ENCODE results near the gene SNX20. TPM values are rescaled to one million over a fixed set of nuclear protein-coding genes. Genes with fewer than 3 reads are reported as not detected.

The SNX20 gene
- total and polyA plus RNA-seq, 2 of the 13 experiments (the other 11 are each of a cell fraction or from before 2014, with no cell fraction given), result not detected

GRCh38 chr16:50668368-50669008 lies 12.6 kb downstream of the SNX20 start (continued):
- peak; percentile 68; the same call in 1 of the 2 replicates for TF ChIP-seq ZBTB34 (CRISPR knock-in tag; IDR thresholded peaks at IDR 0.05)
- TF ChIP-seq SMAD1 (CRISPR knock-in tag; IDR thresholded peaks at IDR 0.05; ENCODE audit: borderline replicate concordance, low read depth), result 0 out of 2 replicates have a peak, but pooled peaks have one; percentile 23
- peak; percentile 49; the same call in 1 of the 2 replicates for TF ChIP-seq ZNF598 (CRISPR knock-in tag; IDR thresholded peaks at IDR 0.05; ENCODE audit: borderline replicate concordance)
- peak; percentile 59 for TF ChIP-seq ZFP91 (CRISPR knock-in tag; IDR thresholded peaks at IDR 0.05; ENCODE audit: borderline replicate concordance)
- no peak for TF ChIP-seq LCORL (IDR thresholded peaks at IDR 0.05)
- peak; percentile 89 for TF ChIP-seq LCORL (CRISPR knock-in tag; IDR thresholded peaks at IDR 0.05)
- TF ChIP-seq ZNF687 (CRISPR knock-in tag; IDR thresholded peaks at IDR 0.05), result peak; percentile 59
- no peak for TF ChIP-seq NCOA5 (CRISPR knock-in tag; IDR thresholded peaks at IDR 0.05)
- peak; percentile 70 for TF ChIP-seq REPIN1 (CRISPR knock-in tag; IDR thresholded peaks at IDR 0.05; ENCODE audit: borderline replicate concordance, low read depth)
- TF ChIP-seq ZNF569 (CRISPR knock-in tag; IDR thresholded peaks at IDR 0.05; ENCODE audit: borderline replicate concordance), result no peak
- TF ChIP-seq ZNF691 (CRISPR knock-in tag; IDR thresholded peaks at IDR 0.05; ENCODE audit: borderline replicate concordance, low read depth), result peak; percentile 71; the same call in 1 of the 2 replicates
- TF ChIP-seq ZNF205 (CRISPR knock-in tag; IDR thresholded peaks at IDR 0.05), result no peak
- peak; percentile 76; the same call in 1 of the 2 replicates for TF ChIP-seq ZBTB7A (CRISPR knock-in tag; IDR thresholded peaks at IDR 0.05)
- 0 out of 2 replicates have a peak, but pooled peaks have one; percentile 20 for TF ChIP-seq GATAD2A (CRISPR knock-in tag; IDR thresholded peaks at IDR 0.05)
- TF ChIP-seq ZC3H13 (CRISPR knock-in tag; IDR thresholded peaks at IDR 0.05), result no peak
- TF ChIP-seq SCMH1 (CRISPR knock-in tag; IDR thresholded peaks at IDR 0.05; ENCODE audit: borderline replicate concordance), result no peak
- TF ChIP-seq ZFX (CRISPR knock-in tag; IDR thresholded peaks at IDR 0.05; ENCODE audit: low read depth), result peak; percentile 88
- TF ChIP-seq ZFY (CRISPR knock-in tag; IDR thresholded peaks at IDR 0.05), result peak; percentile 67
- TF ChIP-seq ATF2 (CRISPR knock-in tag; IDR thresholded peaks at IDR 0.05), result no peak
- peak; percentile 37; the same call in 1 of the 2 replicates for TF ChIP-seq SMYD3 (CRISPR knock-in tag; IDR thresholded peaks at IDR 0.05)

Data from HepG2 (cell line).